GM23248 (cell line): ENCODE results near the gene LDLRAD3. TPM values are rescaled to one million over a fixed set of nuclear protein-coding genes. Genes with fewer than 3 reads are reported as not detected.
"Not testable (repeated sequence)": the region's sequence is repeated elsewhere in the genome, so short reads cannot be mapped to it uniquely, and the experiment has no call there.

Experiments used
- DNase-seq: peaks from one replicate; pipeline ENCODE4 v3.0.0-alpha.2; 2015
- H2AFZ ChIP-seq: fragments of 200-600 bp; sonication (generic); 2 replicates; pipeline ENCODE4 v1.6.1; 2016; ENCODE audit warnings: antibody characterized with exemption
- H3F3A ChIP-seq: fragments of 200-600 bp; sonication (generic); 2 replicates; pipeline ENCODE4 v1.6.1; 2016; ENCODE audit warnings: mild to moderate bottlenecking, antibody characterized with exemption, mixed run types; ENCODE audit not compliant: insufficient read depth
- H3K27ac ChIP-seq: fragments of 200-600 bp; sonication (generic); 2 replicates; pipeline ENCODE4 v1.5.1; 2016; ENCODE audit warnings: mild to moderate bottlenecking
- H3K27me3 ChIP-seq: fragments of 200-600 bp; sonication (generic); replicated peaks from 2 replicates; pipeline ENCODE4 v1.6.1; 2016; ENCODE audit warnings: mild to moderate bottlenecking; ENCODE audit not compliant: insufficient read depth
- H3K36me3 ChIP-seq: fragments of 200-600 bp; sonication (generic); 2 replicates; pipeline ENCODE4 v1.6.1; 2016; ENCODE audit warnings: low read depth, mild to moderate bottlenecking
- H3K4me1 ChIP-seq: fragments of 200-600 bp; sonication (generic); 2 replicates; pipeline ENCODE4 v1.6.1; 2016; ENCODE audit warnings: mild to moderate bottlenecking; ENCODE audit not compliant: insufficient read depth
- H3K4me2 ChIP-seq: fragments of 200-600 bp; sonication (generic); one replicate; pipeline ENCODE4 v1.6.1; 2016; ENCODE audit warnings: mild to moderate bottlenecking; ENCODE audit not compliant: unreplicated experiment
- H3K4me3 ChIP-seq: fragments of 200-600 bp; sonication (generic); 2 replicates; pipeline ENCODE4 v1.5.1; 2016; ENCODE audit warnings: mild to moderate bottlenecking
- H3K79me2 ChIP-seq: fragments of 200-600 bp; sonication (generic); 2 replicates; pipeline ENCODE4 v1.6.1; 2016; ENCODE audit warnings: mild to moderate bottlenecking; ENCODE audit not compliant: insufficient read depth
- H3K9ac ChIP-seq: fragments of 200-600 bp; sonication (generic); 2 replicates; pipeline ENCODE4 v1.6.1; 2016; ENCODE audit warnings: mild to moderate bottlenecking
- H3K9me2 ChIP-seq: fragments of 200-600 bp; sonication (generic); 2 replicates; pipeline ENCODE4 v1.6.1; 2016; ENCODE audit warnings: mixed run types, mild to moderate bottlenecking, moderate library complexity; ENCODE audit not compliant: insufficient read depth
- H3K9me3 ChIP-seq: fragments of 200-600 bp; sonication (generic); one replicate; pipeline ENCODE4 v1.6.1; 2017; ENCODE audit warnings: low read depth
- H4K20me1 ChIP-seq: fragments of 200-600 bp; sonication (generic); 2 replicates; pipeline ENCODE4 v1.6.0; 2016; ENCODE audit not compliant: insufficient read depth
- EZH2 ChIP-seq: fragments of 200-600 bp; sonication (generic); IDR thresholded peaks from 2 replicates; pipeline ENCODE4 v1.6.1; 2018; ENCODE audit warnings: antibody characterized with exemption, mild to moderate bottlenecking; ENCODE audit not compliant: insufficient read depth, poor library complexity, severe bottlenecking
- EZH2phosphoT487 ChIP-seq: fragments of 200-600 bp; sonication (generic); IDR thresholded peaks from 2 replicates; pipeline ENCODE4 v1.6.1; 2018; ENCODE audit warnings: antibody characterized with exemption, moderate library complexity, mild to moderate bottlenecking, low read depth; ENCODE audit not compliant: insufficient read depth
- WGBS, 2 experiments: methylation state at CpG; one replicate each; pipeline ENCODE4 v1.1.6; 2015 to 2017; ENCODE audit warnings: low lambda C conversion rate in 2 of 2, low coverage in 1 of 2; ENCODE audit errors: missing lambda C conversion rate in 2 of 2; 5-methylcytosine and 5-hydroxymethylcytosine counted together
- in situ Hi-C: fragments of 300-500 bp; cut with MboI; formaldehyde crosslinking; loops from 2 replicates; pipeline ENCODE4 v1.15.0; 2020
- polyA plus RNA-seq: library from polyadenylated mRNA; unstranded; fragments of >200 nt; fragmentation: Nextera tagmentation; extraction: Ambion mirVana; gene quantifications from 2 replicates; pipeline ENCODE4 v1.2.1, GENCODE V29; 2016
- total RNA-seq: library from RNA; depleted of rRNA; stranded (reverse); fragments of >200 nt; shearing (Covaris generic); gene quantifications from 2 replicates; pipeline ENCODE4 v1.2.3, GENCODE V29; 2014

The LDLRAD3 gene
- total and polyA plus RNA-seq, 2 experiments from 2014 or later: 6.2 to 6.6 TPM

- Histone ChIP-seq H3K4me1 (no peaks in the 10 kb centered on the region), H3K4me3 (no peak overlapping the region), H3F3A (no peaks in the 10 kb centered on the region), H3K4me2 (no peak overlapping the region), H3K9ac (no peak overlapping the region), H3K9me2 (no peaks in the 10 kb centered on the region), H3K27ac (no peak overlapping the region), H3K36me3 (no peaks in the 10 kb centered on the region), H3K79me2 (no peaks in the 10 kb centered on the region), H4K20me1 (no peaks in the 10 kb centered on the region), H3K9me3 (no peaks in the 10 kb centered on the region), H2AFZ (no peak overlapping the region), H3K27me3 (no peaks in the 10 kb centered on the region)
- 93 to 96% methylated on average over 6 of the region's 6 CpGs for WGBS, 2 experiments
- TF ChIP-seq EZH2 (no peak), EZH2phosphoT487 (no peak)
- no peak for DNase-seq
- in situ Hi-C loops: no loop called here
Measured at GRCh38 chr11:36167729-36168128, 223.9 kb downstream of the LDLRAD3 start.

GRCh38 chr11:36177836-36178235, 234.0 kb downstream of the LDLRAD3 start:
- no peak overlapping the region for H2AFZ ChIP-seq
- in situ Hi-C loops: no loop called here
- 77 to 84% methylated on average over 2 of the region's 2 CpGs for WGBS, 2 experiments

GRCh38 chr11:36186340-36187175, 242.7 kb downstream of the LDLRAD3 start:
- 82 to 84% methylated on average over 6 of the region's 6 CpGs for WGBS, 2 experiments
- H2AFZ ChIP-seq: no peak overlapping the region
- in situ Hi-C loops: no loop called here
- H3K4me3 ChIP-seq: no peak overlapping the region
- H3K27ac ChIP-seq: no peak overlapping the region
- no peaks in the 10 kb centered on the region for H3K36me3 ChIP-seq
- no peaks in the 10 kb centered on the region for H3K9me2 ChIP-seq
- peak; percentile 20 for DNase-seq
- H3K9me3 ChIP-seq: no peaks in the 10 kb centered on the region
- no peak overlapping the region for H3K4me2 ChIP-seq
- no peaks in the 10 kb centered on the region for H3K79me2 ChIP-seq
- H3K27me3 ChIP-seq: no peaks in the 10 kb centered on the region
- no peaks in the 10 kb centered on the region for H3K4me1 ChIP-seq
- TF ChIP-seq EZH2phosphoT487: no peak
- H3F3A ChIP-seq: no peaks in the 10 kb centered on the region
- no peak overlapping the region for H3K9ac ChIP-seq
- H4K20me1 ChIP-seq: no peaks in the 10 kb centered on the region

More at GRCh38 chr11:36177836-36178235, 234.0 kb downstream of the LDLRAD3 start:
- Histone ChIP-seq H3K79me2 (no peaks in the 10 kb centered on the region), H3K4me3 (no peak overlapping the region), H3K36me3 (no peaks in the 10 kb centered on the region), H3K9me2 (no peaks in the 10 kb centered on the region), H4K20me1 (no peaks in the 10 kb centered on the region), H3K4me1 (no peaks in the 10 kb centered on the region), H3K27ac (no peak overlapping the region), H3K9ac (no peak overlapping the region), H3K4me2 (no peak overlapping the region), H3K27me3 (no peaks in the 10 kb centered on the region), H3F3A (no peaks in the 10 kb centered on the region), H3K9me3 (no peaks in the 10 kb centered on the region)
- TF ChIP-seq EZH2phosphoT487 (no peak), EZH2 (no peak)
- DNase-seq: no peak

DNA sequence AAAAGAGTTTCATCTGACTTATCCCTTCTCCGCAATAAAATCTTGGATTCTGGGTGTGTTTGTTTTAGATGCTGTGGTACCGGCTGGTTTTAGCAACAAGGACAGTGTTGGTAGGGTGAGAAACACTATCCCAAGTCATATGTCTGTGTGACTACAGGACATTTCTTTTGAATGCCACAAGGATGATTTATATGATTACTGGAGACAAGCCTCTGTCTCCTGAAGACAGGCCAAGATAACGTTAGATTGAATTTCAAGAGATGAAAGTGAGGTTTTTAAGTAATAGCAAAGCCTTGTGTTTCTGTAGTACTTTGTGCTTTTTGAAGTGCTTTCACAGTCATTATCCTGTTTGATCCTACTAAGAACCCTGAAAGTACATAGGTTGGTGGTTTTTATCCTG, 243.8 kb downstream of the LDLRAD3 start:
- 84 to 92% methylated on average over 3 of the region's 3 CpGs for WGBS, 2 experiments
- H2AFZ ChIP-seq: no peak overlapping the region
- no peaks in the 10 kb centered on the region for H3K9me3 ChIP-seq
- H3K4me2 ChIP-seq: no peak overlapping the region
- H3K79me2 ChIP-seq: no peaks in the 10 kb centered on the region
- H3K9ac ChIP-seq: no peak overlapping the region
- H3K9me2 ChIP-seq: no peaks in the 10 kb centered on the region
- H3K4me3 ChIP-seq: no peak overlapping the region
- no peaks in the 10 kb centered on the region for H3K4me1 ChIP-seq
- H3F3A ChIP-seq: no peaks in the 10 kb centered on the region
- H3K36me3 ChIP-seq: no peaks in the 10 kb centered on the region
- H3K27me3 ChIP-seq: no peaks in the 10 kb centered on the region
- in situ Hi-C loops: no loop called here
- DNase-seq: no peak
- H4K20me1 ChIP-seq: no peaks in the 10 kb centered on the region
- H3K27ac ChIP-seq: no peak overlapping the region
- TF ChIP-seq EZH2phosphoT487: no peak
- no peak for TF ChIP-seq EZH2

DNA sequence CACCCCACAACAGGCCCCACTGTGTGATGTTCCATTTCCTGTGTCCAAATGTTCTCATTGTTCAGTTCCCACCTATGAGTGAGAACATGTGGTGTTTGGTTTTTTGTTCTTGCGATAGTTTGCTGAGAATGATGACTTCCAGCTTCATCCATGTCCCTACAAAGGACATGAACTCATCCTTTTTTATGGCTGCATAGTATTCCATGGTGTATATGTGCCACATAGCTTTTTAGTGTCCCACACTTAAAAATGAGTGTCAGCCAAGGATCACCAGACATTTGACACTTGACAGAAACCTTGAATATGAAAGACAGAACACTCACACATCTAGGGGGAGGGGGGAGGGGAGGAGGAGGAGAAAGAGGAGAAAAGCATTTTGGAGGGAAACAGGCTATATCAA, 245.9 kb downstream of the LDLRAD3 start:
- WGBS, 2 experiments: 91 to 100% methylated on average over 1 of the region's 1 CpG
- in situ Hi-C loops: not testable (repeated sequence)

More for the DNA sequence above, 245.9 kb downstream of the LDLRAD3 start:
- not testable (repeated sequence) for H3K9me3 ChIP-seq, H3K27ac ChIP-seq, H3K36me3 ChIP-seq, DNase-seq, H3K9me2 ChIP-seq, H3K4me3 ChIP-seq, H4K20me1 ChIP-seq, H3K79me2 ChIP-seq, H3K4me2 ChIP-seq, H3K4me1 ChIP-seq, H3F3A ChIP-seq, H3K27me3 ChIP-seq, H2AFZ ChIP-seq, H3K9ac ChIP-seq
